Natural killer cell treated with Interleukin-12 subunit alpha and Interleukin-12 subunit beta and Interleukin-15 and Interleukin-18, amount 100 ng/mL, for 72 hours (primary cell): ENCODE data around the gene FNDC1. TPM values are rescaled to one million over a fixed set of nuclear protein-coding genes. Genes with fewer than 3 reads are reported as not detected.
"Not testable (repeated sequence)": the region's sequence is repeated elsewhere in the genome, so short reads cannot be mapped to it uniquely, and the experiment has no call there.

ENCODE experiments used
- ATAC-seq, 2 donors: fragments of 150-1000 bp; cut with Tn5 transposase in 1 of 2; sonication (Bioruptor Pico), chemical (Tn5 transposase) in 1 of 2; 2 replicates each; pipeline ENCODE4 v1.10.0; 2021
- DNase-seq: peaks from one replicate; pipeline ENCODE4 v3.0.0; 2022; ENCODE audit warnings: low spot score
- H3K27ac Mint-ChIP-seq, 2 donors: 1 replicate in 1 of 2; 2 replicates in 1 of 2; pipeline ENCODE4 v1.8.0; 2022; ENCODE audit warnings: mixed read lengths in 2 of 2, mild to moderate bottlenecking in 1 of 2, moderate library complexity in 1 of 2
- H3K27me3 Mint-ChIP-seq, 2 donors: 1 replicate in 1 of 2; 2 replicates in 1 of 2; pipeline ENCODE4 v1.8.0; 2022; ENCODE audit warnings: mixed read lengths in 2 of 2
- H3K36me3 Mint-ChIP-seq: one replicate; pipeline ENCODE4 v1.8.0; 2022; ENCODE audit warnings: mixed read lengths
- H3K4me1 Mint-ChIP-seq, 2 donors: 1 replicate in 1 of 2; 2 replicates in 1 of 2; pipeline ENCODE4 v1.8.0; 2022; ENCODE audit warnings: low read depth in 2 of 2, mixed read lengths in 2 of 2, mild to moderate bottlenecking in 1 of 2
- H3K4me3 Mint-ChIP-seq: one replicate; pipeline ENCODE4 v1.8.0; 2022; ENCODE audit warnings: mixed read lengths
- H3K9me3 Mint-ChIP-seq: 2 replicates; pipeline ENCODE4 v1.8.0; 2022; ENCODE audit warnings: mixed read lengths
- total RNA-seq, 2 donors: library from RNA; stranded (reverse); gene quantifications; one replicate each; pipeline ENCODE4 v1.2.3, GENCODE V29; 2022

The FNDC1 gene
- total RNA-seq, 2 donors from 2014 or later: not detected

DNA sequence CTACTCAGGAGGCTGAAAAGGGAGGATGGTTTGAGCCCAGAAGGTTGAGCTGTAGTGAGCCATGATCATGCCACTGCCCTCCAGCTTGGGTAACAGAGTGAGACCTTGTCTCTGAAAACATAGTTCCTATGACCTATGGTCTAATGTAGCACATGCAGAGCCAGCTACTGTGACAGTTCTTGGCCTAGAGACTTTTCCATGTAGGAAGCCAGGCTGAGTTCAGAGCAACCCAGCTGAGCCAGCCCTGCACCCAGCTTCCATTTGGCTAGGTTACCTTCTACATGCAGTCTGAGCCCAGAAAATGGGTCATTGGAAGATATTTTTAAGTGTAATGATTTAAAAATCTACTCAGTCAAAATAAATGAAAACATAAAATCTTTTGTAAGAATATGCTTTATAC, 92.8 kb downstream of the FNDC1 start:
- DNase-seq (no peak), ATAC-seq (no peak)
- no peaks in the 10 kb centered on the region for H3K9me3 Mint-ChIP-seq
- H3K27me3 Mint-ChIP-seq: peaks cover 4 to 14% of the 10 kb centered on the region in 2 donors
- no peaks in the 10 kb centered on the region for H3K36me3 Mint-ChIP-seq
- no peak overlapping the region for H3K27ac Mint-ChIP-seq
- no peak overlapping the region for H3K4me3 Mint-ChIP-seq
- no peaks in the 10 kb centered on the region for H3K4me1 Mint-ChIP-seq

GRCh38 chr6:159262586-159262985, 93.4 kb downstream of the FNDC1 start:
- no peak for ATAC-seq
- Mint-ChIP-seq H3K4me1 (no peaks in the 10 kb centered on the region), H3K9me3 (peaks cover 2% of the 10 kb centered on the region), H3K27ac (no peak overlapping the region), H3K36me3 (no peaks in the 10 kb centered on the region), H3K27me3 (peaks cover 7 to 20% of the 10 kb centered on the region in 2 donors), H3K4me3 (no peak overlapping the region)
- DNase-seq: no peak

DNA sequence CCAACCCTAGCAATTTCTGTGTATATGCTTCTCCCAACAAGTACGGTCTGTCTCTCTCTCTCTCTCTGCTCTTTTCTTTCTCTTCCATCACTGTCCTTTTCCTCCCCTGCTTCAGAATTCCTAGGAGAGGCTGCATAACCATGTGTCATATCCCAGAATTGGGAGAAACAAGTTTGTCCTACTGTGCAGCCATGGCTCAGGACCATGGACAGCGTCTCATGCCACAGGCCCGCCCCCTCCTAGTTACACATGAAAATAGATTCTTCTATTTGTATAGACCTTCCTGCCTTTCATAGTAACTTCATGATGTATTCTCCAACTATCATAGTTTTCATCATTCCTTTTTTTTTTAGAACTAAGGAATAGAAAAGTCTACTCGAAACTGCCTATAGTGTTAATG, 98.0 kb downstream of the FNDC1 start:
- no peak for DNase-seq
- H3K27ac Mint-ChIP-seq: no peak overlapping the region
- peaks cover 2% of the 10 kb centered on the region for H3K9me3 Mint-ChIP-seq
- peaks cover 10 to 31% of the 10 kb centered on the region in 2 donors for H3K27me3 Mint-ChIP-seq
- H3K4me3 Mint-ChIP-seq: no peak overlapping the region
- no peaks in the 10 kb centered on the region for H3K4me1 Mint-ChIP-seq
- no peaks in the 10 kb centered on the region for H3K36me3 Mint-ChIP-seq
- ATAC-seq: no peak

- DNase-seq (no peak), ATAC-seq (no peak)
- H3K36me3 Mint-ChIP-seq: no peaks in the 10 kb centered on the region
Measured at GRCh38 chr6:159268511-159268910, 99.3 kb downstream of the FNDC1 start.

GRCh38 chr6:159271257-159271656, 102.1 kb downstream of the FNDC1 start:
- peaks cover 2% of the 10 kb centered on the region for H3K9me3 Mint-ChIP-seq
- peak in 1 of 2 donors; percentile 32 for ATAC-seq
- peaks cover 25 to 49% of the 10 kb centered on the region in 2 donors for H3K27me3 Mint-ChIP-seq
- H3K27ac Mint-ChIP-seq: no peak overlapping the region
- H3K4me3 Mint-ChIP-seq: no peak overlapping the region
- no peaks in the 10 kb centered on the region for H3K4me1 Mint-ChIP-seq
- no peaks in the 10 kb centered on the region for H3K36me3 Mint-ChIP-seq
- DNase-seq: no peak

More at GRCh38 chr6:159268511-159268910, 99.3 kb downstream of the FNDC1 start:
- H3K27me3 Mint-ChIP-seq: peaks cover 10 to 30% of the 10 kb centered on the region in 2 donors
- H3K4me3 Mint-ChIP-seq: no peak overlapping the region
- no peaks in the 10 kb centered on the region for H3K4me1 Mint-ChIP-seq
- peaks cover 2% of the 10 kb centered on the region for H3K9me3 Mint-ChIP-seq
- H3K27ac Mint-ChIP-seq: no peak overlapping the region

DNA sequence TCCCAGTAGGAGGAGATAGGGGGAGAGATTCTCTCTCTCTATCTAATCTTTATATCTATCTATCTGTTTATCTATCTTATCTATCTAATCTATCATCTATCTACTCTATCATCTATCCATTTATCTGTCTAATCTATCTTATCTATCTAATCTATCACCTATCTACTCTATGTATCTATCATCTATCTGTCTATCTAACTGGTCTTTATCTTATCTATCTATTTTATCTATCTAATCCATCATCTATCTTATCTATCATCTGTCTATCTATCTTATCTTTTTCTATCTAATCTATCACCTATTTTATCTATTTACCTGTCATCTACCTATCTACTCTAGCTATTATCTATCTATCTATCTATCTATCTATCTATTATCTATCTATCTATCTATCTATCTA, 109.4 kb downstream of the FNDC1 start:
- peaks cover 23 to 32% of the 10 kb centered on the region in 2 donors for H3K27me3 Mint-ChIP-seq
- no peak overlapping the region for H3K27ac Mint-ChIP-seq
- H3K4me1 Mint-ChIP-seq: no peaks in the 10 kb centered on the region
- no peaks in the 10 kb centered on the region for H3K36me3 Mint-ChIP-seq
- ATAC-seq (no peak), DNase-seq (no peak)
- no peaks in the 10 kb centered on the region for H3K9me3 Mint-ChIP-seq
- no peak overlapping the region for H3K4me3 Mint-ChIP-seq

- DNase-seq: no peak
- Mint-ChIP-seq H3K4me3 (no peak overlapping the region), H3K9me3 (no peaks in the 10 kb centered on the region), H3K27ac (no peak overlapping the region), H3K27me3 (peaks cover 19 to 24% of the 10 kb centered on the region in 2 donors), H3K36me3 (no peaks in the 10 kb centered on the region), H3K4me1 (no peaks in the 10 kb centered on the region)
- peak in 1 of 2 donors; percentile 24 for ATAC-seq
Measured at GRCh38 chr6:159279790-159280277, 110.6 kb downstream of the FNDC1 start.

DNA sequence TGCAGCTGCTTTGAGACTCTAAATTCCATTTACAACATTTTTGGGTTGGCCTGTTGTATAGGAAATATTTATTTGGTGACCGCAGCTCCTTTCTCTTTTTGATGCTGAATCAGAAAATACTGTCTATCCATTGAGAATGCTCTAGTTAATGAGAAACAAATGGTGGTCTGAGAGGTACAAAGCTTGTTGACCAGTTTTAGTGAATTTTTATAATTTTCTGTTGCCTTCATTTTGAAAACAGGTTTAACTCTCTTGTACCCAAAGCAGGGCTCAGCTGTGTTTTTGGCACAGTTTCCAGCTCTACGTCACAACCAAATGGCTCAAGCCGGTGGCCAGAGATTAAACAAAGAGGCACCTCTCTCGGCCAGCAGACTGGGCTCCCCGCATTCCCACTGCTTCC, 113.2 kb downstream of the FNDC1 start:
- peaks cover 9 to 29% of the 10 kb centered on the region in 2 donors for H3K27me3 Mint-ChIP-seq
- H3K9me3 Mint-ChIP-seq: peaks cover 2% of the 10 kb centered on the region
- DNase-seq (no peak), ATAC-seq (no peak)
- H3K27ac Mint-ChIP-seq: no peak overlapping the region
- H3K4me1 Mint-ChIP-seq: no peaks in the 10 kb centered on the region
- H3K4me3 Mint-ChIP-seq: no peak overlapping the region
- H3K36me3 Mint-ChIP-seq: peaks cover 4% of the 10 kb centered on the region

DNA sequence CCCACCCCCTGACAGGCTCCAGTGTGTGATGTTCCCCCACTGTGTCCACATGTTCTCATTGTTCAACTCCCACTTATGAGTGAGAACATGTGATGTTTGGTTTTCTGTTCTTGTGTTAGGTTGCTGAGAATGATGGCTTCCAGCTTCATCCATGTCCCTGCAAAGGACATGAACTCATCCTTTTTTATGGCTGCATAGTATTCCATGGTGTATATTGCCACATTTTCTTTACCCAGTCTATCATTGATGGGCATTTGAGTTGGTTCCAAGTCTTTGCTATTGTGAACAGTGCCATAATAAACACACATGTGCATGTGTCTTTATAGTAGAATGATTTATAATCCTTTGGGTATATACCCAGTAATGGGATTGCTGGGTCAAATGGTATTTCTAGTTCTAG, 115.5 kb downstream of the FNDC1 start:
- not testable (repeated sequence) for H3K36me3 Mint-ChIP-seq

DNA sequence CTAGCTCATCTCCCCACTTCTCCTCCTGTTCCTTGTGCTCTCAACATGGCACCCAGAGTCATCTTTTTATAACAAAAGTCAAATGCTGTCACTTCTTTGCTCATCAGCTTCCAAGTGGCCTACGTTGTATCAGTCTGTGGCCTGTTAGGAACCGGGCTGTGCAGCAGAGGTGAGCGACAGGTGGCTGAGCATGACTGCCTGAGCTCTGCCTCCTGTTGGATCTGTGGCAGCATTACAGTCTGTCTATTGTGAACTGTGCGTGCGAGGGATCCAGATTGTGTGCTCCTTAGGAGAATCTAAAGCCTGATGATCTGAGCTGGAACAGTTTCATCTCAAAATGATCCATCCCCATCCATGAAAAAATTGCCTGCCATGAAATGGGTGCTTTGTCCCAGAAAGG, 129.6 kb downstream of the FNDC1 start:
- no peak overlapping the region for H3K4me3 Mint-ChIP-seq
- H3K27me3 Mint-ChIP-seq: peaks cover 23 to 48% of the 10 kb centered on the region in 2 donors
- no peaks in the 10 kb centered on the region for H3K9me3 Mint-ChIP-seq
- no peak overlapping the region for H3K27ac Mint-ChIP-seq
- no peak for DNase-seq
- no peaks in the 10 kb centered on the region for H3K4me1 Mint-ChIP-seq
- no peaks in the 10 kb centered on the region for H3K36me3 Mint-ChIP-seq
- ATAC-seq: no peak

More for the DNA sequence above, 115.5 kb downstream of the FNDC1 start:
- H3K27ac Mint-ChIP-seq, DNase-seq, H3K9me3 Mint-ChIP-seq, H3K4me3 Mint-ChIP-seq, ATAC-seq, H3K4me1 Mint-ChIP-seq: not testable (repeated sequence)
- H3K27me3 Mint-ChIP-seq: peaks cover 20 to 36% of the 10 kb centered on the region in 2 donors

DNA sequence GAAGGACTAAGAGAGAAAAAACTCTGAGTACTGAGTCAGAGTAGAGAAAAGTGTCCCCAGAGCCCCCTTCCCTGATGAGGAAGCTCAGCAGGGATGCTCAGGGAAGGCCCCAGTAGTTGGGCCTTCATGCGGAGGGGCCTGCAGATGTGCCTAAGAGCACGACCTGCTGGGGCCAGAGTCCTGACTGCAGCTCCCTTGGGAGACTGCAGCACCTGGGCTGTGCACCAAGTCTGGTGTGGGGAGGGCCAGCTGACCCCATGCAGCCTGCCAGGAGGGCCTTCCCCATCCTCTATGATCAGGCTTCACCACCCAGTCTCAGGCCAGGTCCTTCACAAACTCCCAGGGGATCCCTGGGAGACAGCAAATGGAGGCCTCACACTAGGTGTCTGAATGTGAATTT, 130.4 kb downstream of the FNDC1 start:
- Mint-ChIP-seq H3K27me3 (peaks cover 25 to 48% of the 10 kb centered on the region in 2 donors), H3K9me3 (no peaks in the 10 kb centered on the region), H3K4me3 (no peak overlapping the region), H3K4me1 (no peaks in the 10 kb centered on the region), H3K27ac (no peak overlapping the region), H3K36me3 (no peaks in the 10 kb centered on the region)
- DNase-seq (no peak), ATAC-seq (peak in 1 of 2 donors; percentile 53)

- DNase-seq (no peak), ATAC-seq (no peak)
- peaks cover 15 to 45% of the 10 kb centered on the region in 2 donors for H3K27me3 Mint-ChIP-seq
- H3K27ac Mint-ChIP-seq: no peak overlapping the region
- H3K4me1 Mint-ChIP-seq: no peaks in the 10 kb centered on the region
- H3K4me3 Mint-ChIP-seq: no peak overlapping the region
- no peaks in the 10 kb centered on the region for H3K9me3 Mint-ChIP-seq
- no peaks in the 10 kb centered on the region for H3K36me3 Mint-ChIP-seq
Measured at GRCh38 chr6:159301277-159301676, 132.1 kb downstream of the FNDC1 start.

- Mint-ChIP-seq H3K9me3 (no peaks in the 10 kb centered on the region), H3K4me1 (no peaks in the 10 kb centered on the region), H3K27me3 (peaks cover 15 to 48% of the 10 kb centered on the region in 2 donors), H3K36me3 (no peaks in the 10 kb centered on the region), H3K27ac (no peak overlapping the region), H3K4me3 (no peak overlapping the region)
- DNase-seq (no peak), ATAC-seq (no peak)
Measured at GRCh38 chr6:159301810-159302593, 132.8 kb downstream of the FNDC1 start.

DNA sequence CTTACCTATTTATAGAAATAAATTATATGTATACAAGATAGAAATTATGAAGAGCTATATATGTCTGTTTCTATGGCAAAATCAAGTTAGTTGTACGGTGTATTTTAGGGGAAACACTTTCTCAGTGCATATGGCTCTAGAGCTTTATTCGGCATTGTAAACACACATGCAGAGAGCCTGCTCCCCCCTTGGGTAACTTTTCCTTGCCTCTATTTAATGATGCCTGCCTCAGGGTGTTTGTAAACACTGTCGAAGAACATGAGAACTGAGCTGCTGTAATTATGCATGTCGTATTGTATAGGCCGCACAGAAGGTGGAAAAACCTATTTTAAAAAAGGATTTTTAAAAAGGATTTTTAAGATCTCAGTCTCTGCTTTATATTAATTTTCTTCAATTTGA, 133.4 kb downstream of the FNDC1 start:
- Mint-ChIP-seq H3K27me3 (peaks cover 15 to 45% of the 10 kb centered on the region in 2 donors), H3K4me3 (no peak overlapping the region), H3K9me3 (no peaks in the 10 kb centered on the region), H3K27ac (no peak overlapping the region), H3K4me1 (no peaks in the 10 kb centered on the region), H3K36me3 (no peaks in the 10 kb centered on the region)
- ATAC-seq (no peak), DNase-seq (no peak)
